GM12878 (cell line): ENCODE data around the gene LBR. TPM values are rescaled to one million over a fixed set of nuclear protein-coding genes. Genes with fewer than 3 reads are reported as not detected.

Experiments used
- ATAC-seq: fragments of 200-7000 bp; cut with Tn5 transposase; 3 replicates; pipeline ENCODE4 v1.9.1; 2020; ENCODE audit warnings: mild to moderate bottlenecking, moderate library complexity
- BruUV-seq: library from RNA; stranded (reverse); fragments of 400-500 nt; replicated peaks from 2 replicates; lab custom pipeline; 2021; lab: Mats Ljungman, UMichigan
- CTCF ChIA-PET: fragments of 300-600 bp; sonication (Branson Sonifier 250); formaldehyde crosslinking; extraction: SDS; loops from one replicate; lab custom pipeline; 2021; ENCODE audit warnings: inconsistent platforms; lab: Yijun Ruan, JAX
- POLR2A ChIA-PET: fragments of 350-600 bp; formaldehyde crosslinking; extraction: SDS; loops from one replicate; lab custom pipeline; 2021; ENCODE audit warnings: inconsistent platforms; lab: Charles Lee
- RAD21 ChIA-PET: fragments of 300-600 bp; sonication (Branson Sonifier 250); formaldehyde crosslinking; loops from one replicate; lab custom pipeline; 2023; ENCODE audit warnings: antibody characterized with exemption; ENCODE audit not compliant: unreplicated experiment; lab: Charles Lee
- SMC1A ChIA-PET: fragments of 300-600 bp; sonication (Branson Sonifier 250); formaldehyde crosslinking; loops from one replicate; lab custom pipeline; 2023; ENCODE audit not compliant: unreplicated experiment, uncharacterized antibody; lab: Charles Lee
- DNase-seq: peaks from one replicate; pipeline ENCODE4 v3.0.0-alpha.2; 2011; ENCODE audit warnings: low read depth, low spot score
- FAIRE-seq: peaks from 3 replicates; lab custom pipeline; 2011; peaks lifted over from hg19 to GRCh38; lab: Jason Lieb, UNC
- H2AFZ ChIP-seq: 2 replicates; pipeline ENCODE4 v1.6.0; 2011; ENCODE audit warnings: low read depth, low read length, control low read depth; ENCODE audit not compliant: control insufficient read depth
- H3K27ac ChIP-seq: 2 replicates; pipeline ENCODE4 v1.5.1; 2011; ENCODE audit warnings: control low read depth; ENCODE audit not compliant: control insufficient read depth, insufficient read depth
- H3K27me3 ChIP-seq, 2 experiments: replicated peaks in 1 of 2; 2 replicates each; pipeline versions ENCODE4 v1.6.0 to v1.6.1; 2011; ENCODE audit warnings: low read length in 1 of 2; ENCODE audit not compliant: control insufficient read depth in 2 of 2, insufficient read depth in 2 of 2
- H3K36me3 ChIP-seq, 2 experiments: 2 replicates each; pipeline ENCODE4 v1.5.1; 2011; ENCODE audit warnings: low read length in 1 of 2; ENCODE audit not compliant: control insufficient read depth in 2 of 2, insufficient read depth in 2 of 2
- H3K4me1 ChIP-seq: 2 replicates; pipeline ENCODE4 v1.6.1; 2011; ENCODE audit warnings: mild to moderate bottlenecking, low read length, moderate library complexity, mixed read lengths; ENCODE audit not compliant: control insufficient read depth, insufficient read depth
- H3K4me2 ChIP-seq: 2 replicates; pipeline ENCODE4 v1.6.0; 2011; ENCODE audit warnings: control low read depth; ENCODE audit not compliant: control insufficient read depth, insufficient read depth
- H3K4me3 ChIP-seq: fragments of 200-600 bp; sonication (generic); 2 replicates; pipeline ENCODE4 v1.5.1; 2016
- H3K79me2 ChIP-seq: 2 replicates; pipeline ENCODE4 v1.6.0; 2011; ENCODE audit warnings: low read length; ENCODE audit not compliant: control insufficient read depth, insufficient read depth
- H3K9ac ChIP-seq: 2 replicates; pipeline ENCODE4 v1.8.0; 2011; ENCODE audit warnings: low read length, control low read depth, mixed read lengths; ENCODE audit not compliant: control insufficient read depth, insufficient read depth
- H3K9me3 ChIP-seq: replicated peaks from 3 replicates; pipeline ENCODE4 v1.5.1; 2011; ENCODE audit warnings: mild to moderate bottlenecking, low read length; ENCODE audit not compliant: control insufficient read depth, insufficient read depth
- H4K20me1 ChIP-seq: 2 replicates; pipeline ENCODE4 v1.6.0; 2011; ENCODE audit not compliant: control insufficient read depth, insufficient read depth
- CREB1 ChIP-seq: IDR thresholded peaks from 2 replicates; pipeline ENCODE4 v1.6.1; 2012; ENCODE audit warnings: low read depth, mild to moderate bottlenecking, inconsistent platforms
- DPF2 ChIP-seq: fragments of 450-650 bp; IDR thresholded peaks from 2 replicates; pipeline ENCODE4 v1.6.1; 2017; ENCODE audit warnings: mild to moderate bottlenecking
- EZH2 ChIP-seq: IDR thresholded peaks from 2 replicates; pipeline ENCODE4 v1.6.1; 2012; ENCODE audit warnings: low read depth, mild to moderate bottlenecking, control low read depth, inconsistent platforms, low read length, borderline replicate concordance; ENCODE audit not compliant: control insufficient read depth
- MYB ChIP-seq: fragments of 150-350 bp; IDR thresholded peaks from 2 replicates; pipeline ENCODE4 v1.6.1; 2014; ENCODE audit warnings: mild to moderate bottlenecking, low read depth, low read length, borderline replicate concordance
- PML ChIP-seq: IDR thresholded peaks from 2 replicates; pipeline ENCODE4 v1.6.1; 2012; ENCODE audit warnings: low read length, inconsistent platforms
- POU2F2 ChIP-seq: IDR thresholded peaks from 3 replicates; pipeline ENCODE4 v1.6.1; 2011; ENCODE audit warnings: low read depth, mild to moderate bottlenecking, low read length, borderline replicate concordance
- RCOR1 ChIP-seq: conservative IDR thresholded peaks from 2 replicates; pipeline ENCODE4 v1.6.1; 2012; ENCODE audit warnings: low read depth, low read length, improper control_type of control experiment
- RELA ChIP-seq: fragments of 450-650 bp; IDR thresholded peaks from 2 replicates; pipeline ENCODE4 v1.8.0; 2014; ENCODE audit warnings: borderline replicate concordance; ENCODE audit not compliant: partially characterized antibody
- WGBS: methylation state at CpG from one replicate; pipeline ENCODE4 v1.1.6; 2016; ENCODE audit warnings: low lambda C conversion rate; ENCODE audit not compliant: insufficient replicate concordance, insufficient coverage; ENCODE audit errors: missing lambda C conversion rate; 5-methylcytosine and 5-hydroxymethylcytosine counted together
- in situ Hi-C: fragments of 300-500 bp; cut with MboI; formaldehyde crosslinking; loops from 9 replicates; pipeline ENCODE4 v1.14.3; 2018; ENCODE audit warnings: mixed read lengths
- intact Hi-C: fragments of 100-400 bp; cut with micrococcal nuclease; formaldehyde crosslinking; loops from one replicate; pipeline ENCODE4 v1.14.2; 2022; ENCODE audit not compliant: unreplicated experiment
- polyA plus RNA-seq, 11 experiments: library from polyadenylated mRNA; depleted of rRNA in 4 of 11; unstranded in 6 of 11; stranded (reverse) in 5 of 11; fragments of >200 nt; fragmentation: Nextera tagmentation in 4 of 11; fragmentation: Illumina TruSeq in 1 of 11; extraction: Ambion mirVana in 4 of 11; extraction: Trizol in 1 of 11; gene quantifications; 1 replicate in 1 of 11; 2 replicates in 10 of 11; pipeline versions ENCODE4 v1.2.1 to v1.2.3, GENCODE V29; 2011 to 2016; ENCODE audit warnings: inconsistent platforms in 2 of 11, missing spikeins in 2 of 11, low read depth in 1 of 11
- total RNA-seq, 4 experiments: library from RNA; depleted of rRNA in 3 of 4; stranded (reverse); fragments of >200 nt in 3 of 4; fragmentation: Illumina TruSeq in 1 of 4; extraction: Trizol in 1 of 4; gene quantifications; 2 replicates each; pipeline versions ENCODE4 v1.2.1 to v1.2.3, GENCODE V29; 2013 to 2021
- TF ChIP-seq, protein P1 (sequence below): fragments of 450-650 bp; formaldehyde crosslinking; IDR thresholded peaks from 2 replicates; pipeline ENCODE4 v1.4.0; 2022; ENCODE audit warnings: mild to moderate bottlenecking, moderate library complexity
- TF ChIP-seq, protein P2 (sequence below): fragments of 450-650 bp; IDR thresholded peaks from 2 replicates; pipeline ENCODE4 v1.6.1; 2017; ENCODE audit warnings: mild to moderate bottlenecking, low read depth, inconsistent platforms; ENCODE audit not compliant: poor library complexity, severe bottlenecking

LBR gene
- total and polyA plus RNA-seq, 10 of the 15 experiments (the other 5 are each of a cell fraction or from before 2014, with no cell fraction given) = 81.8 to 178 (median 114) TPM

DNA sequence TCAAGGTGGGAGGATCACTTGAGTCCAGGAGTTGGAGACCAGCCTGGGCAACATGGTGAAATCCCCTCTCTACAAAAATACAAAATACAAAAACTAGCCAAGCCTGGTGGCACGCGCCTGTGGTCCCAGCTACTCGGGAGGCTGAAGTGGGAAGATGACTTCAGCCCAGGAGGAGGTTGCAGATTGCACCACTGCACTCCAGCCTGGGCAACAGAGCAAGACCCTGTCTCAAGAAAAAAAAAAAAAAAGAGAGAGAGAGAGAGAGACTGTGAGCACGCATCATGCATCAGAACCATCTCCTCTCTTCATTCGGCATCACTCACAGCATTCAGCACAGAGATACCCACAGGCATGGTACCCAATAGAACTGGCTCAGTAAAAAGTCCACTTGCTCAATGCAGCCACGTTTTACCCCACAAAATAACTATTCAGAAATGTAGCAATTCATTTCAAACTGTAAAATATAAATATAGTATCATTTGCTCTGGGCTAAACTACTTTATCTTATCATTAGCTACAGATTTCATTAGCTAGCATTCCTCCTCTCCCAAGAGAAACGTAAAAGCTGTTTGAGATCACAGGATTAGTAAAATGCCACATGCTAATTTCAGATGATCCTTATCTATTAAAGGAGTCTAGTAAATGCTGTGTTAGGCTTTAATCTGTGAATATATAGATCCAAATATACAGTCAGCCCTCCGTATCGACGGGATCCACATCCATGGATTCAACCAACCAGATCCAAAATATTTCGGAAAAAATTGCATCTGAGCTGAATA lies 11.7 kb downstream of the LBR start:
- H3K4me2 ChIP-seq = no peak overlapping the region
- H3K4me1 ChIP-seq = no peaks in the 10 kb centered on the region
- RAD21 ChIA-PET = no interaction called here
- intact Hi-C loops (no loop called here), in situ Hi-C loops (no loop called here)
- no peak overlapping the region for H2AFZ ChIP-seq
- POLR2A ChIA-PET = interaction anchor here (0.6 kb wide), 1 partner anchor 1050 kb away, joined by 3 read pairs; no protein-coding TSS in a partner anchor
- DNase-seq (no peak), FAIRE-seq (no peak), ATAC-seq (no peak)
- H4K20me1 ChIP-seq = no peaks in the 10 kb centered on the region
- H3K9me3 ChIP-seq = no peaks in the 10 kb centered on the region
- WGBS = 98% methylated on average over 8 of the region's 11 CpGs
- H3K27ac ChIP-seq = no peak overlapping the region
- TF ChIP-seq, protein P1, sequence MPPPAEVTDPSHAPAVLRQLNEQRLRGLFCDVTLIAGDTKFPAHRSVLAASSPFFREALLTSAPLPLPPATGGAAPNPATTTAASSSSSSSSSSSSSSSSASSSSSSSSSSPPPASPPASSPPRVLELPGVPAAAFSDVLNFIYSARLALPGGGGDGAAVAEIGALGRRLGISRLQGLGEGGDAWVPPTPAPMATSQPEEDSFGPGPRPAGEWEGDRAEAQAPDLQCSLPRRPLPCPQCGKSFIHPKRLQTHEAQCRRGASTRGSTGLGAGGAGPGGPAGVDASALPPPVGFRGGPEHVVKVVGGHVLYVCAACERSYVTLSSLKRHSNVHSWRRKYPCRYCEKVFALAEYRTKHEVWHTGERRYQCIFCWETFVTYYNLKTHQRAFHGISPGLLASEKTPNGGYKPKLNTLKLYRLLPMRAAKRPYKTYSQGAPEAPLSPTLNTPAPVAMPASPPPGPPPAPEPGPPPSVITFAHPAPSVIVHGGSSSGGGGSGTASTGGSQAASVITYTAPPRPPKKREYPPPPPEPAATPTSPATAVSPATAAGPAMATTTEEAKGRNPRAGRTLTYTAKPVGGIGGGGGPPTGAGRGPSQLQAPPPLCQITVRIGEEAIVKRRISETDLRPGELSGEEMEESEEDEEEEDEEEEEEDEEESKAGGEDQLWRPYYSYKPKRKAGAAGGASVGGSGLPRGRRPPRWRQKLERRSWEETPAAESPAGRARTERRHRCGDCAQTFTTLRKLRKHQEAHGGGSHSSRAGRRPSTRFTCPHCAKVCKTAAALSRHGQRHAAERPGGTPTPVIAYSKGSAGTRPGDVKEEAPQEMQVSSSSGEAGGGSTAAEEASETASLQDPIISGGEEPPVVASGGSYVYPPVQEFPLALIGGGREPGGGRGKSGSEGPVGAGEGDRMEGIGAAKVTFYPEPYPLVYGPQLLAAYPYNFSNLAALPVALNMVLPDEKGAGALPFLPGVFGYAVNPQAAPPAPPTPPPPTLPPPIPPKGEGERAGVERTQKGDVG = no peak
- TF ChIP-seq CREB1 (no peak), RCOR1 (no peak), EZH2 (no peak), PML (no peak), POU2F2 (no peak), MYB (no peak), DPF2 (no peak), RELA (no peak)
- TF ChIP-seq, protein P2, sequence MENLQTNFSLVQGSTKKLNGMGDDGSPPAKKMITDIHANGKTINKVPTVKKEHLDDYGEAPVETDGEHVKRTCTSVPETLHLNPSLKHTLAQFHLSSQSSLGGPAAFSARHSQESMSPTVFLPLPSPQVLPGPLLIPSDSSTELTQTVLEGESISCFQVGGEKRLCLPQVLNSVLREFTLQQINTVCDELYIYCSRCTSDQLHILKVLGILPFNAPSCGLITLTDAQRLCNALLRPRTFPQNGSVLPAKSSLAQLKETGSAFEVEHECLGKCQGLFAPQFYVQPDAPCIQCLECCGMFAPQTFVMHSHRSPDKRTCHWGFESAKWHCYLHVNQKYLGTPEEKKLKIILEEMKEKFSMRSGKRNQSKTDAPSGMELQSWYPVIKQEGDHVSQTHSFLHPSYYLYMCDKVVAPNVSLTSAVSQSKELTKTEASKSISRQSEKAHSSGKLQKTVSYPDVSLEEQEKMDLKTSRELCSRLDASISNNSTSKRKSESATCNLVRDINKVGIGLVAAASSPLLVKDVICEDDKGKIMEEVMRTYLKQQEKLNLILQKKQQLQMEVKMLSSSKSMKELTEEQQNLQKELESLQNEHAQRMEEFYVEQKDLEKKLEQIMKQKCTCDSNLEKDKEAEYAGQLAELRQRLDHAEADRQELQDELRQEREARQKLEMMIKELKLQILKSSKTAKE = no peak
- peaks cover 12 to 47% of the 10 kb centered on the region in 2 experiments for H3K36me3 ChIP-seq
- no peak overlapping the region for H3K4me3 ChIP-seq
- no peak overlapping the region for H3K9ac ChIP-seq
- no TSS peak for BruUV-seq
- CTCF ChIA-PET = no interaction called here
- H3K79me2 ChIP-seq = peaks cover 7% of the 10 kb centered on the region
- SMC1A ChIA-PET = interaction anchor here (1.0 to 2.6 kb wide), 2 partner anchors 8 to 25 kb away, joined by 3 to 9 read pairs; no protein-coding TSS in a partner anchor
- H3K27me3 ChIP-seq = no peaks in the 10 kb centered on the region
